GM12872 (cell line): ENCODE measurements around the gene EHF.

Experiments
- CTCF ChIP-seq: IDR thresholded peaks from 3 replicates; pipeline ENCODE4 v1.5.1; 2011; ENCODE audit warnings: low read depth, mild to moderate bottlenecking, low read length, moderate library complexity; ENCODE audit not compliant: insufficient read depth

Gene EHF

GRCh38 chr11:34620820-34621792 lies at the start of gene EHF:
TSS of gene EHF (plus strand) at chr11:34621093. CDS start at chr11:34642631, 21,538 bp downstream.
- no peak for TF ChIP-seq CTCF

GRCh38 chr11:34573537-34573936 lies 47.4 kb upstream of the EHF start:
- TF ChIP-seq CTCF, result no peak

- TF ChIP-seq CTCF, result no peak
Observed at GRCh38 chr11:34575261-34575660, 45.6 kb upstream of the EHF start.

GRCh38 chr11:34575671-34576070 lies 45.2 kb upstream of the EHF start:
- TF ChIP-seq CTCF, result no peak

GRCh38 chr11:34576331-34576730 lies 44.6 kb upstream of the EHF start:
- TF ChIP-seq CTCF, result no peak

GRCh38 chr11:34583818-34584217 lies 37.1 kb upstream of the EHF start:
- no peak for TF ChIP-seq CTCF

GRCh38 chr11:34585304-34585734 lies 35.6 kb upstream of the EHF start:
- no peak for TF ChIP-seq CTCF
